CD4-positive, alpha-beta T cell treated with Interleukin-17A for 1 hour (primary cell): Measurements from ENCODE around the gene DNAAF2.
"Not testable (repeated sequence)": the region's sequence is repeated elsewhere in the genome, so short reads cannot be mapped to it uniquely, and the experiment has no call there.

Experiments used
- DNase-seq: peaks from one replicate; pipeline ENCODE4 v3.0.0-alpha.2; 2020

DNAAF2 gene

GRCh38 chr14:49620182-49621113, 14.6 kb downstream of the DNAAF2 start, which contains the start of the genes MGAT2 and RPL36AL:
Gene MGAT2 (plus strand): TSS chr14:49620799. CDS start chr14:49621269, 470 bp downstream.
Gene RPL36AL (minus strand): TSS chr14:49620626. CDS start chr14:49619104, 1,522 bp downstream.
- DNase-seq: peak; percentile 95

- no peak for DNase-seq
Observed at GRCh38 chr14:49619730-49620129, 15.3 kb downstream of the DNAAF2 start.

GRCh38 chr14:49619273-49619672, 15.8 kb downstream of the DNAAF2 start:
- DNase-seq: not testable (repeated sequence)

GRCh38 chr14:49617852-49618519, 17.1 kb downstream of the DNAAF2 start:
- no peak for DNase-seq

- no peak for DNase-seq
Observed at GRCh38 chr14:49615776-49616175, 19.3 kb downstream of the DNAAF2 start.

GRCh38 chr14:49614196-49614595, 20.8 kb downstream of the DNAAF2 start:
- no peak for DNase-seq

GRCh38 chr14:49612671-49613070, 22.4 kb downstream of the DNAAF2 start:
- no peak for DNase-seq

- no peak for DNase-seq
Observed at GRCh38 chr14:49612251-49612650, 22.8 kb downstream of the DNAAF2 start.

GRCh38 chr14:49607583-49607982, 27.5 kb downstream of the DNAAF2 start:
- DNase-seq: no peak

GRCh38 chr14:49598485-49599300, 36.4 kb downstream of the DNAAF2 start, which contains the start of gene LRR1:
Gene LRR1 (plus strand): TSS chr14:49598940. CDS start chr14:49599021, 81 bp downstream.
- peak; percentile 87 for DNase-seq

GRCh38 chr14:49598189-49598484, 36.9 kb downstream of the DNAAF2 start:
- DNase-seq: no peak

GRCh38 chr14:49594347-49595091, 40.5 kb downstream of the DNAAF2 start:
- DNase-seq: no peak

GRCh38 chr14:49593016-49593415, 42.0 kb downstream of the DNAAF2 start:
- no peak for DNase-seq

GRCh38 chr14:49589387-49589786, 45.7 kb downstream of the DNAAF2 start:
- DNase-seq: no peak

- DNase-seq: peak; percentile 88
Observed at GRCh38 chr14:49586673-49587460, 48.2 kb downstream of the DNAAF2 start.

GRCh38 chr14:49585803-49586672, 49.0 kb downstream of the DNAAF2 start, which contains the start of gene RPS29:
Gene RPS29 (minus strand): TSS chr14:49586380. CDS start chr14:49586346, 34 bp downstream.
- DNase-seq: peak; percentile 99

GRCh38 chr14:49584981-49585640, 49.9 kb downstream of the DNAAF2 start:
- DNase-seq: peak; percentile 34

GRCh38 chr14:49584058-49584457, 51.0 kb downstream of the DNAAF2 start:
- DNase-seq: no peak

GRCh38 chr14:49583629-49584028, 51.4 kb downstream of the DNAAF2 start:
- no peak for DNase-seq
